ENCODE results near the gene APOB. TPM values are rescaled to one million over a fixed set of nuclear protein-coding genes. Genes with fewer than 3 reads are reported as not detected.
A peak's percentile ranks its signal among the peaks of the same experiment; 100 is the strongest.

Gene APOB
- total RNA-seq, 6 experiments from 2014 or later = not detected

- H3K9me3 Mint-ChIP-seq = peaks cover 11% of the 10 kb centered on the region; the same call in 1 of the 2 replicates
- H3K27me3 Mint-ChIP-seq (ENCODE audit: insufficient read depth) = no peaks in the 10 kb centered on the region; the same call in 1 of the 2 replicates
- no peak overlapping the region for H3K27ac Mint-ChIP-seq
- no peak overlapping the region for H3K4me3 Mint-ChIP-seq
- H3K4me1 Mint-ChIP-seq (ENCODE audit: low read depth) = no peaks in the 10 kb centered on the region
- TF ChIP-seq CTCF (IDR thresholded peaks at IDR 0.05) = no peak
- no peak for DNase-seq
- no peaks in the 10 kb centered on the region for H3K36me3 Mint-ChIP-seq (ENCODE audit: low read depth)
Measured at GRCh38 chr2:20998972-20999905, 44.6 kb downstream of the APOB start.

GRCh38 chr2:20997953-20998722, 45.7 kb downstream of the APOB start:
- no peaks in the 10 kb centered on the region for H3K36me3 Mint-ChIP-seq (ENCODE audit: low read depth)
- no peak overlapping the region for H3K27ac Mint-ChIP-seq
- no peak overlapping the region for H3K4me3 Mint-ChIP-seq
- DNase-seq = no peak
- H3K4me1 Mint-ChIP-seq (ENCODE audit: low read depth) = no peaks in the 10 kb centered on the region
- TF ChIP-seq CTCF (IDR thresholded peaks at IDR 0.05) = no peak
- no peaks in the 10 kb centered on the region for H3K27me3 Mint-ChIP-seq (ENCODE audit: insufficient read depth)
- H3K9me3 Mint-ChIP-seq = peaks cover 3% of the 10 kb centered on the region; the same call in 1 of the 2 replicates

GRCh38 chr2:20994130-20994529, 49.7 kb downstream of the APOB start:
- Mint-ChIP-seq H3K9me3 (peaks cover 5% of the 10 kb centered on the region), H3K4me1 (ENCODE audit: low read depth) (no peaks in the 10 kb centered on the region), H3K27ac (no peak overlapping the region), H3K36me3 (ENCODE audit: low read depth) (no peaks in the 10 kb centered on the region), H3K27me3 (ENCODE audit: insufficient read depth) (peaks cover 1% of the 10 kb centered on the region; the same call in 1 of the 2 replicates), H3K4me3 (no peak overlapping the region)
- no peak for DNase-seq
- TF ChIP-seq CTCF (IDR thresholded peaks at IDR 0.05) = no peak

- H3K9me3 Mint-ChIP-seq = peaks cover 11% of the 10 kb centered on the region
- H3K4me3 Mint-ChIP-seq = no peak overlapping the region
- no peak for TF ChIP-seq CTCF (IDR thresholded peaks at IDR 0.05)
- no peaks in the 10 kb centered on the region for H3K36me3 Mint-ChIP-seq (ENCODE audit: low read depth)
- H3K4me1 Mint-ChIP-seq (ENCODE audit: low read depth) = no peaks in the 10 kb centered on the region
- DNase-seq = peak; percentile 41
- H3K27ac Mint-ChIP-seq = no peak overlapping the region
- H3K27me3 Mint-ChIP-seq (ENCODE audit: insufficient read depth) = peaks cover 1% of the 10 kb centered on the region; the same call in 1 of the 2 replicates
Measured at GRCh38 chr2:20992201-20992711, 51.6 kb downstream of the APOB start.
